ENCODE results near the gene RBMS3.

DNA sequence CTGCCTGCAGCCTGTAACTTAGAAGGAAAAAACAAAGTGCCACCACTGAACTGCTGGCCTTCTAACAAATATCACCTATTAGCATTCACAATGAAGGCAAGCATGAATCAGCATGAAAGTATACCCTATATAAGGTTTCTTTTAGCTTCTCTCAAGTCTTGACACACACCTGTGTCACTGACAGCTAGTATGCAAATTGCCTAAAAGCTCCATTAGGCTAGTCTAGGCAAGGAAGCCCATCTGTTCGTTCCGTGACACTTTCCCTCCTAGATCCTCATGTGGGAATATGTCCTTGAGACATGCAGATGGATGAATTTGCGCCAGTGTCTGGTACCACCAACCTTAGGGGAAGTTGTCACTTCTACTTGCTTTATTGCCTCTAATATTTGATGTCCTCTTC is 129.3 kb downstream of the RBMS3 start:
- TF ChIP-seq, protein P1, sequence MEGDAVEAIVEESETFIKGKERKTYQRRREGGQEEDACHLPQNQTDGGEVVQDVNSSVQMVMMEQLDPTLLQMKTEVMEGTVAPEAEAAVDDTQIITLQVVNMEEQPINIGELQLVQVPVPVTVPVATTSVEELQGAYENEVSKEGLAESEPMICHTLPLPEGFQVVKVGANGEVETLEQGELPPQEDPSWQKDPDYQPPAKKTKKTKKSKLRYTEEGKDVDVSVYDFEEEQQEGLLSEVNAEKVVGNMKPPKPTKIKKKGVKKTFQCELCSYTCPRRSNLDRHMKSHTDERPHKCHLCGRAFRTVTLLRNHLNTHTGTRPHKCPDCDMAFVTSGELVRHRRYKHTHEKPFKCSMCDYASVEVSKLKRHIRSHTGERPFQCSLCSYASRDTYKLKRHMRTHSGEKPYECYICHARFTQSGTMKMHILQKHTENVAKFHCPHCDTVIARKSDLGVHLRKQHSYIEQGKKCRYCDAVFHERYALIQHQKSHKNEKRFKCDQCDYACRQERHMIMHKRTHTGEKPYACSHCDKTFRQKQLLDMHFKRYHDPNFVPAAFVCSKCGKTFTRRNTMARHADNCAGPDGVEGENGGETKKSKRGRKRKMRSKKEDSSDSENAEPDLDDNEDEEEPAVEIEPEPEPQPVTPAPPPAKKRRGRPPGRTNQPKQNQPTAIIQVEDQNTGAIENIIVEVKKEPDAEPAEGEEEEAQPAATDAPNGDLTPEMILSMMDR (conservative IDR thresholded peaks at IDR 0.05 in 1 of 2, IDR thresholded peaks at IDR 0.05 in 1 of 2; ENCODE audit: low read depth in 1 of 2, low read length in 2 of 2), result no peak
- TF ChIP-seq EZH2 (IDR thresholded peaks at IDR 0.05; ENCODE audit: low read length, missing control alignments), result no peak
